A673 (cell line): ENCODE data around the gene GNG4. TPM values are rescaled to one million over a fixed set of nuclear protein-coding genes. Genes with fewer than 3 reads are reported as not detected.

Experiments used
- BruUV-seq: library from RNA; stranded (reverse); fragments of 400-500 nt; replicated peaks from 2 replicates; lab custom pipeline; 2021; lab: Mats Ljungman, UMichigan
- CTCF ChIA-PET: fragments of 300-600 bp; sonication (Branson Sonifier 250); formaldehyde crosslinking; loops from one replicate; lab custom pipeline; 2022; ENCODE audit warnings: antibody characterized with exemption; lab: Charles Lee
- POLR2A ChIA-PET: fragments of 300-600 bp; sonication (Branson Sonifier 250); formaldehyde crosslinking; loops from one replicate; lab custom pipeline; 2022; ENCODE audit warnings: antibody characterized with exemption; ENCODE audit not compliant: low non-redundant PET; lab: Charles Lee
- DNase-seq: peaks from one replicate; pipeline ENCODE4 v3.0.0-alpha.2; 2015; ENCODE audit warnings: low spot score
- H3K27ac ChIP-seq: fragments of 200-600 bp; sonication (generic); 2 replicates; pipeline ENCODE4 v1.5.1; 2016; ENCODE audit warnings: mixed run types, low read depth, mild to moderate bottlenecking, mixed read lengths, antibody characterized with exemption, low read length; ENCODE audit not compliant: poor library complexity, severe bottlenecking
- H3K27me3 ChIP-seq: fragments of 200-600 bp; sonication (generic); replicated peaks from 2 replicates; pipeline ENCODE4 v1.6.1; 2017; ENCODE audit warnings: mixed run types, low read depth, mild to moderate bottlenecking, mixed read lengths, antibody characterized with exemption, low read length; ENCODE audit not compliant: insufficient read depth, poor library complexity
- H3K36me3 ChIP-seq: fragments of 200-600 bp; sonication (generic); 2 replicates; pipeline ENCODE4 v1.6.1; 2016; ENCODE audit warnings: mixed run types, mild to moderate bottlenecking, mixed read lengths, antibody characterized with exemption, low read length; ENCODE audit not compliant: insufficient read depth, poor library complexity, severe bottlenecking
- H3K4me1 ChIP-seq: fragments of 200-600 bp; sonication (generic); 2 replicates; pipeline ENCODE4 v1.6.1; 2017; ENCODE audit warnings: mixed run types, mild to moderate bottlenecking, mixed read lengths, antibody characterized with exemption, low read length; ENCODE audit not compliant: insufficient read depth, poor library complexity, severe bottlenecking
- H3K4me3 ChIP-seq: fragments of 200-600 bp; sonication (generic); 2 replicates; pipeline ENCODE4 v1.5.1; 2016; ENCODE audit warnings: low read depth, mixed run types, mild to moderate bottlenecking, mixed read lengths, low read length; ENCODE audit not compliant: poor library complexity, severe bottlenecking
- H3K9me3 ChIP-seq: fragments of 200-600 bp; sonication (generic); 2 replicates; pipeline ENCODE4 v1.6.1; 2016; ENCODE audit warnings: mixed run types, low read depth, mild to moderate bottlenecking, mixed read lengths, antibody characterized with exemption, low read length; ENCODE audit not compliant: poor library complexity, severe bottlenecking
- CTCF ChIP-seq: fragments of 300-800, 200-600 bp; sonication (generic); conservative IDR thresholded peaks from 2 replicates; pipeline ENCODE4 v1.5.1; 2017; ENCODE audit warnings: low read depth, mild to moderate bottlenecking, antibody characterized with exemption, low read length, moderate library complexity, mixed read lengths
- EZH2 ChIP-seq: fragments of 200-600 bp; sonication (generic); IDR thresholded peaks from 2 replicates; pipeline ENCODE4 v1.6.1; 2017; ENCODE audit warnings: borderline replicate concordance, low read depth, mild to moderate bottlenecking, mixed read lengths, antibody characterized with exemption, low read length; ENCODE audit not compliant: poor library complexity, severe bottlenecking
- intact Hi-C: fragments of 100-400 bp; cut with micrococcal nuclease; formaldehyde crosslinking; loops from one replicate; pipeline ENCODE4 v1.10.0; 2022; ENCODE audit not compliant: unreplicated experiment
- total RNA-seq: library from RNA; stranded (reverse); gene quantifications from 2 replicates; pipeline ENCODE4 v1.2.3, GENCODE V29; 2021

The GNG4 gene
- total RNA-seq, 1 experiment from 2014 or later = 11.0 TPM

- H3K4me3 ChIP-seq = no peak overlapping the region
- BruUV-seq = no TSS peak
- H3K9me3 ChIP-seq = no peaks in the 10 kb centered on the region
- no peak for DNase-seq
- POLR2A ChIA-PET = interaction anchor here (0.7 kb wide), 1 partner anchor 1342 kb away, joined by 3 read pairs; no protein-coding TSS in a partner anchor
- no peaks in the 10 kb centered on the region for H3K27me3 ChIP-seq
- H3K36me3 ChIP-seq = no peaks in the 10 kb centered on the region
- no peak overlapping the region for H3K27ac ChIP-seq
- H3K4me1 ChIP-seq = peaks cover 3% of the 10 kb centered on the region
- TF ChIP-seq CTCF = no peak
- no peak for TF ChIP-seq EZH2
- intact Hi-C loops = no loop called here
- CTCF ChIA-PET = no interaction called here
These were observed 122.3 kb downstream of the GNG4 start for GRCh38 chr1:235527196-235527814.

GRCh38 chr1:235525314-235525713 lies 124.3 kb downstream of the GNG4 start:
- H3K9me3 ChIP-seq = no peaks in the 10 kb centered on the region
- H3K36me3 ChIP-seq = no peaks in the 10 kb centered on the region
- DNase-seq = no peak
- H3K27me3 ChIP-seq = no peaks in the 10 kb centered on the region
- no peak overlapping the region for H3K4me3 ChIP-seq
- CTCF ChIA-PET = no interaction called here
- TF ChIP-seq CTCF (no peak), EZH2 (no peak)
- H3K27ac ChIP-seq = no peak overlapping the region
- POLR2A ChIA-PET = no interaction called here
- H3K4me1 ChIP-seq = no peaks in the 10 kb centered on the region
- intact Hi-C loops = no loop called here
- no TSS peak for BruUV-seq

- no peak for TF ChIP-seq EZH2
- TF ChIP-seq CTCF = no peak
- intact Hi-C loops = loop anchor here (10.0 kb wide), 2 partner anchors 88 to 118 kb away; no protein-coding TSS in a partner anchor
- Histone ChIP-seq H3K27ac (no peak overlapping the region), H3K9me3 (no peaks in the 10 kb centered on the region), H3K4me1 (no peaks in the 10 kb centered on the region), H3K4me3 (no peak overlapping the region), H3K36me3 (no peaks in the 10 kb centered on the region), H3K27me3 (no peaks in the 10 kb centered on the region)
- no TSS peak for BruUV-seq
- DNase-seq = no peak
- CTCF ChIA-PET = no interaction called here
- POLR2A ChIA-PET = no interaction called here
These were observed 132.6 kb downstream of the GNG4 start for GRCh38 chr1:235516862-235517446.
